Measurements from ENCODE around the gene KANSL1. TPM values are rescaled to one million over a fixed set of nuclear protein-coding genes. Genes with fewer than 3 reads are reported as not detected.
A peak's percentile ranks its signal among the peaks of the same experiment; 100 is the strongest.
"Not testable (repeated sequence)": the region's sequence is repeated elsewhere in the genome, so short reads cannot be mapped to it uniquely, and the experiment has no call there.

KANSL1 gene
- total RNA-seq, 2 donors from 2014 or later, result 26.6 to 29.2 TPM

- Histone ChIP-seq H3K4me3 (no peak overlapping the region), H3K4me1 (peaks cover 0 to 82% of the 10 kb centered on the region in 2 donors), H3K27me3 (no peaks in the 10 kb centered on the region), H3K9me3 (no peaks in the 10 kb centered on the region), H3K36me3 (no peaks in the 10 kb centered on the region), H3K27ac (no peak overlapping the region)
- no peak for DNase-seq (ENCODE audit: low spot score)
- TF ChIP-seq CTCF (IDR thresholded peaks at IDR 0.05), result no peak
Observed at GRCh38 chr17:46117850-46118696, 75.2 kb downstream of the KANSL1 start.

GRCh38 chr17:46117117-46117516 lies 76.1 kb downstream of the KANSL1 start:
- Histone ChIP-seq H3K36me3 (no peaks in the 10 kb centered on the region), H3K27me3 (no peaks in the 10 kb centered on the region), H3K9me3 (no peaks in the 10 kb centered on the region), H3K27ac (peak overlapping the region in 1 of 2 donors; percentile 86), H3K4me3 (no peak overlapping the region), H3K4me1 (peaks cover 0 to 77% of the 10 kb centered on the region in 2 donors)
- TF ChIP-seq CTCF (IDR thresholded peaks at IDR 0.05), result no peak
- DNase-seq (ENCODE audit: low spot score), result no peak

- no peaks in the 10 kb centered on the region for H3K27me3 ChIP-seq
- TF ChIP-seq CTCF (IDR thresholded peaks at IDR 0.05), result no peak
- no peaks in the 10 kb centered on the region for H3K9me3 ChIP-seq
- H3K4me3 ChIP-seq, result no peak overlapping the region
- H3K4me1 ChIP-seq, result peaks cover 0 to 69% of the 10 kb centered on the region in 2 donors
- H3K27ac ChIP-seq, result peak overlapping the region; percentile 71 to 86
- DNase-seq (ENCODE audit: low spot score), result no peak
- H3K36me3 ChIP-seq, result no peaks in the 10 kb centered on the region
Observed at GRCh38 chr17:46115699-46116098, 77.5 kb downstream of the KANSL1 start.

- H3K9me3 ChIP-seq; DNase-seq (ENCODE audit: low spot score); H3K27me3 ChIP-seq; H3K4me3 ChIP-seq; H3K36me3 ChIP-seq: not testable (repeated sequence)
- H3K4me1 ChIP-seq, result peaks cover 0 to 75% of the 10 kb centered on the region in 2 donors
- peak overlapping the region in 1 of 2 donors; percentile 48 for H3K27ac ChIP-seq
Observed at GRCh38 chr17:46111236-46111635, 82.0 kb downstream of the KANSL1 start.

GRCh38 chr17:46110219-46110618 lies 83.0 kb downstream of the KANSL1 start:
- Histone ChIP-seq H3K4me3 (no peak overlapping the region), H3K27me3 (no peaks in the 10 kb centered on the region), H3K4me1 (peaks cover 0 to 73% of the 10 kb centered on the region in 2 donors), H3K27ac (peak overlapping the region; percentile 18 to 48), H3K36me3 (no peaks in the 10 kb centered on the region), H3K9me3 (no peaks in the 10 kb centered on the region)
- no peak for DNase-seq (ENCODE audit: low spot score)
- no peak for TF ChIP-seq CTCF (IDR thresholded peaks at IDR 0.05)

GRCh38 chr17:46109603-46110189 lies 83.5 kb downstream of the KANSL1 start:
- H3K27me3 ChIP-seq, result no peaks in the 10 kb centered on the region
- H3K27ac ChIP-seq, result peak overlapping the region; percentile 18 to 48
- H3K36me3 ChIP-seq, result no peaks in the 10 kb centered on the region
- no peak for DNase-seq (ENCODE audit: low spot score)
- TF ChIP-seq CTCF (IDR thresholded peaks at IDR 0.05), result no peak
- H3K9me3 ChIP-seq, result no peaks in the 10 kb centered on the region
- H3K4me3 ChIP-seq, result no peak overlapping the region
- H3K4me1 ChIP-seq, result peaks cover 0 to 68% of the 10 kb centered on the region in 2 donors

All from right atrium auricular region (tissue), 2 donors.